ENCODE data around the gene GNG2. TPM values are rescaled to one million over a fixed set of nuclear protein-coding genes. Genes with fewer than 3 reads are reported as not detected.

GNG2 gene
- total RNA-seq (10 to 100 TPM; 57.8 to 66.7 TPM), polyA plus RNA-seq (100 to 1,000 TPM; 115 to 172 (median 122) TPM), total RNA-seq (70.5 to 121 (median 107) reads per million in 6 experiments)

GRCh38 chr14:51860164-51860824 is at the start of gene GNG2:
GNG2 (plus strand) TSS chr14:51860612; CDS start chr14:51950679, 90,067 bp downstream.
- DNase-seq = peak; percentile 71 to 92 (median 80)
- POLR2A ChIA-PET = interaction anchor here (0.9 to 5.9 kb wide), 11 partner anchors 10 to 111 kb away, joined by 3 to 94 read pairs (median 4); no protein-coding TSS in a partner anchor
- Mint-ChIP-seq H3K9me3 (no peaks in the 10 kb centered on the region), H3K27ac (peak within 1 kb of the TSS; percentile 93 to 99 (median 98)), H3K36me3 (peaks cover 0 to 6% (median 3%) of the 10 kb centered on the region in 3 donors), H3K27me3 (no peaks in the 10 kb centered on the region), H3K4me3 (peak within 1 kb of the TSS; percentile 81 to 99 (median 94)), H3K4me1 (peaks cover 35 to 79% (median 64%) of the 10 kb centered on the region in 4 donors)
- peak; percentile 95 to 96 for ATAC-seq

DNA sequence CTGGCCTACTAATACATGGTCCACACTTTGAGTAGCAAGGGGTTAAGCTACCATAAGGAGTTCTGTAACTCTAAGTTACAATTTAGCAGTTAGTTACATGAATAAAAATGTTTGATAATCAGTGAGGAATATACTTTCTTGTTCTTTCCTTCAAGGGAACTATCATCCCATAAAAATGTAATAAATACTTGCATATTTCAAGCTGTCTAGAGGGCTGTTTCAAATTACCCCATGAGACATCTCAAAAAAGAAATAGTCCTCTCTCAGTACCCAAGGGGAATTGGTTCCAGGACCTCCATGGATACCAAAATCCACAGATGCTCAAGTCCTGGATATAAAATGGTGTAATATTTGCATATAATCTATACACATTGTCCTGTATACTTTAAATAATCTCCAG is 48.7 kb upstream of the GNG2 start:
- Mint-ChIP-seq H3K27ac (no peak overlapping the region), H3K27me3 (no peaks in the 10 kb centered on the region), H3K9me3 (peaks cover 0 to 11% (median 0%) of the 10 kb centered on the region in 9 donors), H3K4me3 (no peak overlapping the region), H3K36me3 (peaks cover 0 to 11% (median 7%) of the 10 kb centered on the region in 3 donors), H3K4me1 (no peaks in the 10 kb centered on the region)
- POLR2A ChIA-PET = interaction anchor here (0.7 kb wide), 1 partner anchor 56 kb away, joined by 3 read pairs; no protein-coding TSS in a partner anchor
- no peak for DNase-seq
- ATAC-seq = no peak

GRCh38 chr14:51816031-51816430 is 44.4 kb upstream of the GNG2 start:
- H3K27me3 Mint-ChIP-seq = peaks cover 0 to 3% (median 0%) of the 10 kb centered on the region in 5 donors

GRCh38 chr14:51817326-51817725 is 43.1 kb upstream of the GNG2 start:
- POLR2A ChIA-PET = no interaction called here
- Mint-ChIP-seq H3K27me3 (peaks cover 0 to 3% (median 0%) of the 10 kb centered on the region in 5 donors), H3K9me3 (no peaks in the 10 kb centered on the region)

More at GRCh38 chr14:51816031-51816430, 44.4 kb upstream of the GNG2 start:
- Mint-ChIP-seq H3K4me1 (peaks cover 0 to 3% (median 0%) of the 10 kb centered on the region in 4 donors), H3K9me3 (no peaks in the 10 kb centered on the region), H3K4me3 (no peak overlapping the region), H3K27ac (peak overlapping the region in 1 of 10 donors; percentile 64), H3K36me3 (no peaks in the 10 kb centered on the region)
- POLR2A ChIA-PET = no interaction called here
- ATAC-seq = no peak
- DNase-seq = no peak

DNA sequence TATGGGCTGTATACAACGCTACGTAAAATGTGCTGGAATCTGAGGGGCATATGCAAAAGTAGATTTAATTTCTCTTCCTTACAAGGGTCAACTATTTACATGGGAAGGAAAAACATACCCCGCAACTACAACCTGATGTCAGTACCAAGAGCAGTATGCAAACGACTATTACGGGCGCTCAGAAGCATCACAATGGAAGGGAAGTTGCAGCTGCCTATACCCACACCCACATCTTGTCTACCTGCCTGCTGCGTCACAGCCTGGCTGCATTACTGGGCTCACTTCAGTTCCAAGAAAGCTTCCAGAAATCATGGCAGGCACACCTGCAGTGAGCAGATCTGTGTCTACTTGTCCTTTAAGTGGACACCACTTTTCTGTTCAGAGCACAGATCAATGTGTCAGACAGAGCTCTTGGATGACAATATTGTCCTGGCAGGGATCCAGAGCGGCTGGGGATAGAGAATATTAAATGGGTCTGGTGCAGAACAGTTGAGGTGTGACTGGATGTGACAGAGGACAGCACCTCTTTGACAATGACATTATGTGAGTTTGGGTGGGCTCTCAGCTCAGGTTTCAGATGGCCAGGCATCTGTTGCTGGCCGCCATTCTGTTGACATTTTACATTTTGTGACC is 41.5 kb upstream of the GNG2 start:
- Mint-ChIP-seq H3K4me3 (no peak overlapping the region), H3K36me3 (no peaks in the 10 kb centered on the region), H3K27me3 (peaks cover 0 to 3% (median 1%) of the 10 kb centered on the region in 5 donors), H3K27ac (no peak overlapping the region), H3K9me3 (no peaks in the 10 kb centered on the region), H3K4me1 (peaks cover 0 to 3% (median 0%) of the 10 kb centered on the region in 4 donors)
- DNase-seq (no peak), ATAC-seq (no peak)
- POLR2A ChIA-PET = no interaction called here

More at GRCh38 chr14:51817326-51817725, 43.1 kb upstream of the GNG2 start:
- no peaks in the 10 kb centered on the region for H3K36me3 Mint-ChIP-seq
- peaks cover 0 to 3% (median 0%) of the 10 kb centered on the region in 4 donors for H3K4me1 Mint-ChIP-seq
- DNase-seq = no peak
- H3K4me3 Mint-ChIP-seq = no peak overlapping the region
- H3K27ac Mint-ChIP-seq = peak overlapping the region in 2 of 10 donors; percentile 25 to 64
- ATAC-seq = no peak

GRCh38 chr14:51821822-51822221 is 38.6 kb upstream of the GNG2 start:
- no peak for ATAC-seq
- Mint-ChIP-seq H3K27me3 (peaks cover 0 to 3% (median 1%) of the 10 kb centered on the region in 5 donors), H3K4me3 (no peak overlapping the region), H3K4me1 (peaks cover 0 to 3% (median 0%) of the 10 kb centered on the region in 4 donors), H3K27ac (no peak overlapping the region), H3K36me3 (no peaks in the 10 kb centered on the region), H3K9me3 (no peaks in the 10 kb centered on the region)
- DNase-seq = no peak
- POLR2A ChIA-PET = no interaction called here

DNA sequence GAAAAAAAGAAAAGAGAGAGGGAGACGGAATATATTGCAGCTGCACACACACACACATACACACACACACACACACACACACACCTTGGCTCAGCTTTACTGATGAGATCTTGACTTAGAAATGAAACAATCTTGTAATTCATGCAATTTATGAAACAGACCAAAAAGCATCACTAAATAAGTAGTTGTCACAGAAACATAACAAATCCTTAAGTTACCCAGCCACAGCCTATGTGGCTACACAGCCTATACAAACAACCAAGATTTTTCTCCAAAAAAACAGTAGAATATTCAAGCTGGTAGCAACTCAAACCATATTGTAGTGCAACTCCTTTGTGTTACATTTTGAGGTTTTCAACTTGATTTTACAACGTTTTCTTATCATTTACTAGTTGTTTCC is 37.9 kb upstream of the GNG2 start:
- DNase-seq = no peak
- H3K27me3 Mint-ChIP-seq = peaks cover 0 to 3% (median 1%) of the 10 kb centered on the region in 5 donors
- POLR2A ChIA-PET = no interaction called here
- no peak overlapping the region for H3K4me3 Mint-ChIP-seq
- H3K27ac Mint-ChIP-seq = no peak overlapping the region
- H3K36me3 Mint-ChIP-seq = no peaks in the 10 kb centered on the region
- H3K9me3 Mint-ChIP-seq = no peaks in the 10 kb centered on the region
- no peak for ATAC-seq
- H3K4me1 Mint-ChIP-seq = peaks cover 0 to 3% (median 0%) of the 10 kb centered on the region in 4 donors

DNA sequence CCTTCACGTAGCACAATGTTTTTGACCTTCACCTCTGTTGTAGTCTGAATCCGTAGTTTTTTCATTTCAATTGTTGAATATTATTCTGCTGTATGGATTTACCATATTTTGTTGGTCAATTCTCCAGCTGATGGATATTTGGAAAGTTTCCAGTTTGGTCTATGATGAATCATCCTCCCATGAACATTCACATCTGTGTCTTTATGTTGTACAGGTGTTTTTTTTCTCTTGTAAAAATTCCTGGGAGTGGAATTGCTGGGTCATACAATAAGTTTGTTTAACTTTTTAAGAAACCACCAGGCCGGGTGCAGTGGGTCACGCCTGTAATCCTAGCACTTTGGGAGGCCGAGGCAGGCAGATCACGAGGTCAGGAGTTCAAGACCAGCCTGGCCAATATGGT is 36.7 kb upstream of the GNG2 start:
- H3K27ac Mint-ChIP-seq = no peak overlapping the region

DNA sequence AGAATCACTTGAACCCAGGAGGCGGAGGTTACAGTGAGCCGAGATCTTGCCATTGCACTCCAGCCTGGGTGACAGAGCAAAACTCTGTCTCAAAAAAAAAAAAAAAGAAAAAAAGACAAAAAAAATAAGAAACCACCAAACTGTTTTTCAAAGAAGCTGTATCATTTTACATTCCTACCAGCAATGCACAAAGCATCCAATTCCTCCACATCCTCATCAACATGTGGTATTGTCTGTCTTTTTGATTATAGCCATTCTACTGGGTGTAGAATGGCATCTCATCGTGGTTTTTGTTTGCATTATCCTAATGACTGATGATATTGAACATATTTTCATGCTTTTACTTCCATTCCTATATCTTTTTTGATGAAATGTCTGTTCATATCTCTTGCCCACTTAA is 36.2 kb upstream of the GNG2 start:
- H3K4me1 Mint-ChIP-seq = peaks cover 0 to 5% (median 0%) of the 10 kb centered on the region in 4 donors
- no peak for DNase-seq
- POLR2A ChIA-PET = interaction anchor here (0.6 kb wide), 1 partner anchor 23 kb away, joined by 3 read pairs; no protein-coding TSS in a partner anchor
- H3K27me3 Mint-ChIP-seq = peaks cover 0 to 3% (median under 1%) of the 10 kb centered on the region in 5 donors
- H3K9me3 Mint-ChIP-seq = no peaks in the 10 kb centered on the region
- ATAC-seq = no peak
- no peak overlapping the region for H3K4me3 Mint-ChIP-seq
- no peak overlapping the region for H3K27ac Mint-ChIP-seq
- H3K36me3 Mint-ChIP-seq = no peaks in the 10 kb centered on the region

More for the DNA sequence above, 36.7 kb upstream of the GNG2 start:
- no peak overlapping the region for H3K4me3 Mint-ChIP-seq
- POLR2A ChIA-PET = no interaction called here
- H3K4me1 Mint-ChIP-seq = peaks cover 0 to 5% (median 0%) of the 10 kb centered on the region in 4 donors
- H3K27me3 Mint-ChIP-seq = peaks cover 0 to 3% (median 1%) of the 10 kb centered on the region in 5 donors
- ATAC-seq (no peak), DNase-seq (no peak)
- no peaks in the 10 kb centered on the region for H3K9me3 Mint-ChIP-seq
- no peaks in the 10 kb centered on the region for H3K36me3 Mint-ChIP-seq

DNA sequence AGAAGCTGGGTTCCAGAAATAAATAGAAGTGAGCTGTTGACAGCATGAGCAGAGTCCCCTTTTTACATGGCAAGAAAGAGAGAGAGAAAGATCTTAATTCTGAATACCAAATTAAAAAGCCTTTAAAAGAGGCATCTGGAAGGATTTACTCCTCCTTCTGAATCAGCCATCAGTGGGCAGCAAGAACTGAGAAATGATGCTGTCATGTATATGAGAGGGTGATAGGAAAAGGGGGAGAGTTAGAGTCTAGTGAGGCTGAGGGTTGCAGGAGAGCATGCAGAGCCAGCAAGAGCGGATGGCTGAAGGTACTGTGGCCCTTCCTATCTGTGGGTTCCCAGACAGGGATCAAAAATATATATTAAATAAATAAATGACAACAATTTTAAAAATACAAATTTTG is 34.5 kb upstream of the GNG2 start:
- DNase-seq (no peak), ATAC-seq (no peak)
- H3K4me3 Mint-ChIP-seq = no peak overlapping the region
- peaks cover 0 to 1% (median 0%) of the 10 kb centered on the region in 5 donors for H3K27me3 Mint-ChIP-seq
- H3K9me3 Mint-ChIP-seq = no peaks in the 10 kb centered on the region
- H3K4me1 Mint-ChIP-seq = peaks cover 0 to 2% (median 0%) of the 10 kb centered on the region in 4 donors
- no peaks in the 10 kb centered on the region for H3K36me3 Mint-ChIP-seq
- no peak overlapping the region for H3K27ac Mint-ChIP-seq
- POLR2A ChIA-PET = no interaction called here

DNA sequence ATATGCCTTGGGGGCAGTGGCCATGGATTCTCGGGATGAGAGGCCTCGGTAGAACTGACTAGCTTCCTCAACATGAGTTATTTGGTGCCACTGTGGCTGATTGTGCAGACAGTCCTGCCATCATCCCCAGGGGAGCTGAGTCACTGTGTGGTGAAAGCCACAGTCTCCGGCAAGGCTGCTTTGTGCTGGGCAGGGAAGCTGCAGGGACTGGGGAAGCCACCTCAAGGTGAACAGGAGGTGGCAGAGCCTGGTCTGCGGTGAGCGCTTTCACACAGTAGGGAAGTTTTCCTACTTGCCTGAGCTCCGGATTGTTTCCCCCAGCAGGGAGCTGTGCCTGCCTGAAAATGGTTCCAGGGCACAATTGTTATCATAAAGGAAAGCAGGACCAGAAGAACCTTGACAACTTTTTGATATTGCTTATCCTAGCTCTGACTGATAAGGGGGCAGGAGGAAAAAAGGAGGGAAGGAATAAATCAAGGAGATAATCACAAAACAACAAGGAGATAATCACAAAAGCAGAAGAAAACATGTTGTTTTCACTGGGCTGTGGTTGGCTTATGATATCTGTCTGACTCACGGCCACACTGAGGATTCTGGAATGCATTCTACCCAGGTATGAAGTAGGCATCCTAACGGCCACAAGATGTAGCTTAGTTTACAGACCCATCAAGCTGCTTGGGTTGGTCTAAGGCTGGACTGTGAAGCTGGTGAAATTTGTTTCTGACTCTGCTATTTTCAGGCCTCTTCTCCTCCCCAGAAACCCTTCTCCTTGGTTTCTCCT is 32.2 kb upstream of the GNG2 start:
- POLR2A ChIA-PET = interaction anchor here (0.6 to 1.3 kb wide), 2 partner anchors 11 to 18 kb away, joined by 3 read pairs; no protein-coding TSS in a partner anchor
- Mint-ChIP-seq H3K27ac (peak overlapping the region in 6 of 10 donors; percentile 1 to 35 (median 25)), H3K4me1 (peaks cover 0 to 2% (median 0%) of the 10 kb centered on the region in 4 donors), H3K36me3 (peaks cover 0 to 8% (median 7%) of the 10 kb centered on the region in 3 donors), H3K27me3 (peaks cover 0 to 1% (median 0%) of the 10 kb centered on the region in 5 donors), H3K4me3 (peak overlapping the region in 1 of 10 donors; percentile 4), H3K9me3 (peaks cover 0 to 8% (median 4%) of the 10 kb centered on the region in 9 donors)
- ATAC-seq (peak; percentile 97), DNase-seq (peak; percentile 15 to 68 (median 36))

DNA sequence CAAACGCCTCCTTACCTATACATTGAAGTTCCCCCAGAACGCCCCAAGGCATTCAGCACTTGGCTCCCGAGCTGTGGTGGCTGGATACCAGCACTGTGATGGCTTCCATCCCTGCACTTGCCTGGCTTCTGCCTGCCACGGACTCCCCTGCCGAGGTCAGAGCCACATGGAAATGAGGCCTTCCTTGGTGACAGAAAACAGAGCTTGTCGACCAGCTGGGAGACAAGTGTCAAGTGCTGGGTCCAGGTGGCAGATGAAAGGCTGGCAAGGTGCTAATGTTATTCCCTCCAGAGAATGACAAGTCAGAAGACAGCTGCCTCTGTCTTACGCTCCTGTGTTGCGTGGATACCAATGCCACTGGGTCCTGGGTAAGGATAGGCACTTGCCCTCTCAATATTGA is 26.2 kb upstream of the GNG2 start:
- no peak overlapping the region for H3K27ac Mint-ChIP-seq
- H3K27me3 Mint-ChIP-seq = no peaks in the 10 kb centered on the region
- ATAC-seq (no peak), DNase-seq (no peak)
- H3K36me3 Mint-ChIP-seq = peaks cover 0 to 8% (median 7%) of the 10 kb centered on the region in 3 donors
- POLR2A ChIA-PET = no interaction called here
- H3K4me1 Mint-ChIP-seq = no peaks in the 10 kb centered on the region
- no peak overlapping the region for H3K4me3 Mint-ChIP-seq
- H3K9me3 Mint-ChIP-seq = peaks cover 0 to 8% (median 4%) of the 10 kb centered on the region in 9 donors

All from naive thymus-derived CD8-positive, alpha-beta T cell (primary cell).